WTC11 (cell line): ENCODE data around the gene IRF2BP1. TPM values are rescaled to one million over a fixed set of nuclear protein-coding genes. Genes with fewer than 3 reads are reported as not detected.
A peak's percentile ranks its signal among the peaks of the same experiment; 100 is the strongest.

ENCODE experiments used
- ATAC-seq: fragments of 200-7000 bp; cut with Tn5 transposase; 2 replicates; pipeline ENCODE4 v1.10.0; 2021; ENCODE audit warnings: mild to moderate bottlenecking, moderate library complexity
- CTCF ChIA-PET: fragments of 300-600 bp; sonication (Branson Sonifier 250); formaldehyde crosslinking; loops from one replicate; lab custom pipeline; 2021; ENCODE audit warnings: antibody characterized with exemption; lab: Charles Lee
- POLR2A ChIA-PET: fragments of 350-600 bp; sonication (Branson Sonifier 250); formaldehyde crosslinking; loops from one replicate; lab custom pipeline; 2021; ENCODE audit warnings: antibody characterized with exemption; lab: Charles Lee
- DNase-seq: peaks from one replicate; pipeline ENCODE4 v3.0.0; 2021; ENCODE audit warnings: low spot score
- H3K27ac Mint-ChIP-seq: 2 replicates; pipeline ENCODE4 v1.8.0; 2021; ENCODE audit warnings: mixed read lengths
- H3K27me3 Mint-ChIP-seq: 2 replicates; pipeline ENCODE4 v1.8.0; 2021; ENCODE audit warnings: low read depth, mild to moderate bottlenecking, moderate library complexity, mixed read lengths
- H3K36me3 Mint-ChIP-seq: 2 replicates; pipeline ENCODE4 v1.8.0; 2021; ENCODE audit warnings: mixed read lengths
- H3K4me1 Mint-ChIP-seq: 2 replicates; pipeline ENCODE4 v1.8.0; 2022; ENCODE audit warnings: mixed read lengths
- H3K4me3 Mint-ChIP-seq: 2 replicates; pipeline ENCODE4 v1.8.0; 2021; ENCODE audit warnings: mild to moderate bottlenecking, moderate library complexity, mixed read lengths
- H3K9me3 Mint-ChIP-seq: 2 replicates; pipeline ENCODE4 v1.8.0; 2021; ENCODE audit warnings: mixed read lengths
- AR ChIP-seq: fragments of 250-450 bp; sonication (Bioruptor Pico); IDR thresholded peaks from 2 replicates; pipeline ENCODE4 v1.9.0; 2021; ENCODE audit warnings: mild to moderate bottlenecking
- ATF2 ChIP-seq: sonication (generic); formaldehyde crosslinking; IDR thresholded peaks from 2 replicates; pipeline ENCODE4 v1.8.1; 2022; ENCODE audit warnings: low read depth, missing genetic modification reagents, borderline replicate concordance
- ATF3 ChIP-seq: sonication (generic); formaldehyde crosslinking; conservative IDR thresholded peaks from 2 replicates; pipeline ENCODE4 v1.8.1; 2022; ENCODE audit warnings: mild to moderate bottlenecking, missing genetic modification reagents
- CREM ChIP-seq: sonication (generic); formaldehyde crosslinking; IDR thresholded peaks from 2 replicates; pipeline ENCODE4 v1.8.1; 2022; ENCODE audit warnings: mild to moderate bottlenecking, missing genetic modification reagents, moderate library complexity
- ELF4 ChIP-seq: sonication (generic); formaldehyde crosslinking; IDR thresholded peaks from 2 replicates; pipeline ENCODE4 v1.8.1; 2022; ENCODE audit warnings: low read depth, mild to moderate bottlenecking, moderate library complexity, missing genetic modification reagents
- EMX1 ChIP-seq: fragments of 250-450 bp; sonication (Bioruptor Pico); IDR thresholded peaks from 2 replicates; pipeline ENCODE4 v1.8.0; 2021; ENCODE audit warnings: mild to moderate bottlenecking
- FOXP4 ChIP-seq: sonication (generic); formaldehyde crosslinking; IDR thresholded peaks from 2 replicates; pipeline ENCODE4 v1.8.0; 2022; ENCODE audit warnings: mild to moderate bottlenecking, missing genetic modification reagents
- GTF2I ChIP-seq: fragments of 250-450 bp; sonication (Bioruptor Pico); conservative IDR thresholded peaks from 2 replicates; pipeline ENCODE4 v1.4.0; 2021; ENCODE audit warnings: mild to moderate bottlenecking
- MLX ChIP-seq: sonication (generic); formaldehyde crosslinking; IDR thresholded peaks from 2 replicates; pipeline ENCODE4 v1.8.1; 2023; ENCODE audit warnings: mild to moderate bottlenecking, missing genetic modification reagents, moderate library complexity
- MXD4 ChIP-seq: fragments of 250-450 bp; sonication (Bioruptor Pico); IDR thresholded peaks from 2 replicates; pipeline ENCODE4 v1.8.0; 2021; ENCODE audit warnings: mild to moderate bottlenecking, moderate library complexity, borderline replicate concordance
- NFE2L1 ChIP-seq: sonication (generic); formaldehyde crosslinking; IDR thresholded peaks from 2 replicates; pipeline ENCODE4 v1.8.1; 2023; ENCODE audit warnings: missing genetic modification reagents
- PRDM15 ChIP-seq: sonication (generic); formaldehyde crosslinking; IDR thresholded peaks from 2 replicates; pipeline ENCODE4 v1.8.0; 2022; ENCODE audit warnings: missing genetic modification reagents
- RELA ChIP-seq: sonication (generic); formaldehyde crosslinking; IDR thresholded peaks from 2 replicates; pipeline ENCODE4 v1.8.1; 2022; ENCODE audit warnings: missing genetic modification reagents, mild to moderate bottlenecking, borderline replicate concordance
- SMAD3 ChIP-seq: sonication (generic); formaldehyde crosslinking; IDR thresholded peaks from 2 replicates; pipeline ENCODE4 v1.8.0; 2022; ENCODE audit warnings: missing genetic modification reagents, mild to moderate bottlenecking, borderline replicate concordance
- SP1 ChIP-seq: sonication (generic); formaldehyde crosslinking; conservative IDR thresholded peaks from 2 replicates; pipeline ENCODE4 v1.8.1; 2022; ENCODE audit warnings: missing genetic modification reagents
- ZNF396 ChIP-seq: fragments of 250-450 bp; sonication (Bioruptor Pico); IDR thresholded peaks from 2 replicates; pipeline ENCODE4 v1.8.0; 2021; ENCODE audit warnings: mild to moderate bottlenecking, moderate library complexity, borderline replicate concordance
- ZNF416 ChIP-seq: fragments of 250-450 bp; sonication (Bioruptor Pico); IDR thresholded peaks from 2 replicates; pipeline ENCODE4 v1.9.0; 2021; ENCODE audit warnings: mild to moderate bottlenecking, inconsistent platforms
- total RNA-seq: library from RNA; stranded (reverse); gene quantifications from 3 replicates; pipeline ENCODE4 v1.2.3, GENCODE V29; 2021

Gene IRF2BP1
- total RNA-seq, 1 experiment from 2014 or later, result 30.3 TPM

GRCh38 chr19:45864629-45865082, 21.3 kb downstream of the IRF2BP1 start:
- ATAC-seq (no peak), DNase-seq (no peak)
- H3K9me3 Mint-ChIP-seq, result no peaks in the 10 kb centered on the region
- peak overlapping the region; percentile 99 for H3K4me3 Mint-ChIP-seq
- TF ChIP-seq ZNF416, result no peak
- 0 out of 2 replicates have a peak, but pooled peaks have one; percentile 1 for TF ChIP-seq SP1
- H3K27ac Mint-ChIP-seq, result peak overlapping the region; percentile 78
- H3K27me3 Mint-ChIP-seq, result no peaks in the 10 kb centered on the region
- H3K36me3 Mint-ChIP-seq, result no peaks in the 10 kb centered on the region
- ChIA-PET POLR2A (interaction anchor here (0.7 to 3.1 kb wide), 7 partner anchors 12 to 49 kb away, joined by 3 to 42 read pairs (median 6); partner anchors contain the start of genes IRF2BP1, MYPOP and RSPH6A), CTCF (interaction anchor here (0.6 to 4.9 kb wide), 30 partner anchors 10 to 772 kb away, joined by 3 to 212 read pairs (median 6); partner anchors contain the start of genes CCDC61, DMPK, DMWD and GNG8)
- H3K4me1 Mint-ChIP-seq, result peaks cover 43% of the 10 kb centered on the region

GRCh38 chr19:45863840-45864628, 21.9 kb downstream of the IRF2BP1 start, which contains the start of gene FOXA3:
FOXA3 (plus strand) TSS chr19:45864326; CDS start chr19:45864457, 131 bp downstream.
- CTCF ChIA-PET, result interaction anchor here (0.6 to 4.9 kb wide), 45 partner anchors 9 to 626 kb away, joined by 3 to 212 read pairs (median 4); partner anchors contain the start of genes CCDC61, DMPK, DMWD and IRF2BP1
- Mint-ChIP-seq H3K9me3 (no peaks in the 10 kb centered on the region), H3K4me1 (peaks cover 43% of the 10 kb centered on the region), H3K27me3 (no peaks in the 10 kb centered on the region), H3K4me3 (peak within 1 kb of the TSS; percentile 99), H3K36me3 (peaks cover 5% of the 10 kb centered on the region; the same call in 1 of the 2 replicates), H3K27ac (peak within 1 kb of the TSS; percentile 84)
- ATAC-seq (peak; percentile 35), DNase-seq (peak; percentile 77)
- POLR2A ChIA-PET, result interaction anchor here (0.7 to 3.1 kb wide), 13 partner anchors 12 to 172 kb away, joined by 3 to 42 read pairs (median 6); partner anchors contain the start of genes DMWD, IRF2BP1, MYPOP and QPCTL
- no peak for TF ChIP-seq MXD4 (CRISPR knock-in tag)
- TF ChIP-seq ATF2 (CRISPR knock-in tag), result no peak
- no peak for TF ChIP-seq ZNF396 (CRISPR knock-in tag)
- TF ChIP-seq CREM, result no peak
- TF ChIP-seq NFE2L1 (CRISPR knock-in tag), result no peak
- 0 out of 2 replicates have a peak, but pooled peaks have one; percentile 49 for TF ChIP-seq AR (CRISPR knock-in tag)
- no peak for TF ChIP-seq ELF4 (CRISPR knock-in tag)
- TF ChIP-seq RELA (CRISPR knock-in tag), result 0 out of 2 replicates have a peak, but pooled peaks have one; percentile 18
- TF ChIP-seq PRDM15 (CRISPR knock-in tag), result no peak
- peak; percentile 18; the same call in 1 of the 2 replicates for TF ChIP-seq FOXP4 (CRISPR knock-in tag)
- TF ChIP-seq ATF3 (CRISPR knock-in tag), result no peak
- peak; percentile 100 for TF ChIP-seq GTF2I (CRISPR knock-in tag)
- TF ChIP-seq EMX1, result 0 out of 2 replicates have a peak, but pooled peaks have one; percentile 45
- TF ChIP-seq SMAD3 (CRISPR knock-in tag), result no peak
- TF ChIP-seq MLX, result no peak
